ENCODE measurements around the gene MADCAM1.

Gene MADCAM1

GRCh38 chr19:541699-542098 lies 45.4 kb downstream of the MADCAM1 start:
- peaks cover 11% of the 10 kb centered on the region for H3K4me1 ChIP-seq (ENCODE audit: control insufficient read depth, insufficient read depth, low read length, poor library complexity, severe bottlenecking)
- no peaks in the 10 kb centered on the region for H3K9me3 ChIP-seq (ENCODE audit: control insufficient read depth, low read length)
- no peak overlapping the region for H3K4me3 ChIP-seq (ENCODE audit: insufficient read depth, low read depth, low read length, poor library complexity, severe bottlenecking)
- peaks cover 31% of the 10 kb centered on the region for H3K36me3 ChIP-seq (ENCODE audit: control insufficient read depth, insufficient read depth, low read length)
- H3K27ac ChIP-seq (ENCODE audit: insufficient read depth, low read length, poor library complexity, severe bottlenecking), result no peak overlapping the region
- no peak for DNase-seq
- no peaks in the 10 kb centered on the region for H3K27me3 ChIP-seq (replicated peaks; ENCODE audit: control insufficient read depth, insufficient read depth, low read length, poor library complexity, severe bottlenecking)

GRCh38 chr19:542173-542866 lies 46.0 kb downstream of the MADCAM1 start:
- H3K9me3 ChIP-seq (ENCODE audit: control insufficient read depth, low read length), result no peaks in the 10 kb centered on the region
- no peak for DNase-seq
- H3K27ac ChIP-seq (ENCODE audit: insufficient read depth, low read length, poor library complexity, severe bottlenecking), result no peak overlapping the region
- H3K36me3 ChIP-seq (ENCODE audit: control insufficient read depth, insufficient read depth, low read length), result peaks cover 29% of the 10 kb centered on the region
- H3K27me3 ChIP-seq (replicated peaks; ENCODE audit: control insufficient read depth, insufficient read depth, low read length, poor library complexity, severe bottlenecking), result no peaks in the 10 kb centered on the region
- H3K4me3 ChIP-seq (ENCODE audit: insufficient read depth, low read depth, low read length, poor library complexity, severe bottlenecking), result no peak overlapping the region
- peaks cover 11% of the 10 kb centered on the region for H3K4me1 ChIP-seq (ENCODE audit: control insufficient read depth, insufficient read depth, low read length, poor library complexity, severe bottlenecking)

GRCh38 chr19:543910-544608 lies 47.8 kb downstream of the MADCAM1 start, which contains the start of gene GZMM:
Gene GZMM, plus strand, starts transcription at chr19:544053. Its CDS starts 19 bp downstream, at chr19:544072.
- peak; percentile 56 to 71 (median 57) for DNase-seq
- H3K4me1 ChIP-seq (ENCODE audit: control insufficient read depth, insufficient read depth, low read length, poor library complexity, severe bottlenecking), result peaks cover 11% of the 10 kb centered on the region

GRCh38 chr19:547117-547516 lies 50.8 kb downstream of the MADCAM1 start:
- no peak overlapping the region for H3K27ac ChIP-seq (ENCODE audit: insufficient read depth, low read length, poor library complexity, severe bottlenecking)
- peaks cover 11% of the 10 kb centered on the region for H3K4me1 ChIP-seq (ENCODE audit: control insufficient read depth, insufficient read depth, low read length, poor library complexity, severe bottlenecking)
- no peaks in the 10 kb centered on the region for H3K27me3 ChIP-seq (replicated peaks; ENCODE audit: control insufficient read depth, insufficient read depth, low read length, poor library complexity, severe bottlenecking)
- H3K4me3 ChIP-seq (ENCODE audit: insufficient read depth, low read depth, low read length, poor library complexity, severe bottlenecking), result no peak overlapping the region
- no peaks in the 10 kb centered on the region for H3K9me3 ChIP-seq (ENCODE audit: control insufficient read depth, low read length)
- DNase-seq, result no peak
- peaks cover 5% of the 10 kb centered on the region for H3K36me3 ChIP-seq (ENCODE audit: control insufficient read depth, insufficient read depth, low read length)

More at GRCh38 chr19:543910-544608, 47.8 kb downstream of the MADCAM1 start, which contains the start of gene GZMM:
- peak within 1 kb of the TSS; percentile 68 for H3K27ac ChIP-seq (ENCODE audit: insufficient read depth, low read length, poor library complexity, severe bottlenecking)
- H3K9me3 ChIP-seq (ENCODE audit: control insufficient read depth, low read length), result no peaks in the 10 kb centered on the region
- H3K36me3 ChIP-seq (ENCODE audit: control insufficient read depth, insufficient read depth, low read length), result peaks cover 20% of the 10 kb centered on the region
- no peaks in the 10 kb centered on the region for H3K27me3 ChIP-seq (replicated peaks; ENCODE audit: control insufficient read depth, insufficient read depth, low read length, poor library complexity, severe bottlenecking)
- H3K4me3 ChIP-seq (ENCODE audit: insufficient read depth, low read depth, low read length, poor library complexity, severe bottlenecking), result peak within 1 kb of the TSS; percentile 52

- Histone ChIP-seq H3K4me3 (ENCODE audit: insufficient read depth, low read depth, low read length, poor library complexity, severe bottlenecking) (no peak overlapping the region), H3K36me3 (ENCODE audit: control insufficient read depth, insufficient read depth, low read length) (peaks cover 5% of the 10 kb centered on the region), H3K4me1 (ENCODE audit: control insufficient read depth, insufficient read depth, low read length, poor library complexity, severe bottlenecking) (peaks cover 11% of the 10 kb centered on the region), H3K27me3 (replicated peaks; ENCODE audit: control insufficient read depth, insufficient read depth, low read length, poor library complexity, severe bottlenecking) (no peaks in the 10 kb centered on the region), H3K27ac (ENCODE audit: insufficient read depth, low read length, poor library complexity, severe bottlenecking) (no peak overlapping the region), H3K9me3 (ENCODE audit: control insufficient read depth, low read length) (no peaks in the 10 kb centered on the region)
- no peak for DNase-seq
Observed at GRCh38 chr19:547836-548720, 51.8 kb downstream of the MADCAM1 start.

GRCh38 chr19:548886-549830 lies 52.9 kb downstream of the MADCAM1 start:
- Histone ChIP-seq H3K27ac (ENCODE audit: insufficient read depth, low read length, poor library complexity, severe bottlenecking) (no peak overlapping the region), H3K4me1 (ENCODE audit: control insufficient read depth, insufficient read depth, low read length, poor library complexity, severe bottlenecking) (peaks cover 3% of the 10 kb centered on the region), H3K4me3 (ENCODE audit: insufficient read depth, low read depth, low read length, poor library complexity, severe bottlenecking) (no peak overlapping the region), H3K27me3 (replicated peaks; ENCODE audit: control insufficient read depth, insufficient read depth, low read length, poor library complexity, severe bottlenecking) (no peaks in the 10 kb centered on the region), H3K9me3 (ENCODE audit: control insufficient read depth, low read length) (no peaks in the 10 kb centered on the region), H3K36me3 (ENCODE audit: control insufficient read depth, insufficient read depth, low read length) (peaks cover 5% of the 10 kb centered on the region)
- no peak for DNase-seq

GRCh38 chr19:554817-555216 lies 58.5 kb downstream of the MADCAM1 start:
- H3K9me3 ChIP-seq (ENCODE audit: control insufficient read depth, low read length), result no peaks in the 10 kb centered on the region
- no peak for DNase-seq
- H3K27ac ChIP-seq (ENCODE audit: insufficient read depth, low read length, poor library complexity, severe bottlenecking), result no peak overlapping the region

More at GRCh38 chr19:554817-555216, 58.5 kb downstream of the MADCAM1 start:
- Histone ChIP-seq H3K4me3 (ENCODE audit: insufficient read depth, low read depth, low read length, poor library complexity, severe bottlenecking) (no peak overlapping the region), H3K4me1 (ENCODE audit: control insufficient read depth, insufficient read depth, low read length, poor library complexity, severe bottlenecking) (no peaks in the 10 kb centered on the region), H3K36me3 (ENCODE audit: control insufficient read depth, insufficient read depth, low read length) (no peaks in the 10 kb centered on the region), H3K27me3 (replicated peaks; ENCODE audit: control insufficient read depth, insufficient read depth, low read length, poor library complexity, severe bottlenecking) (no peaks in the 10 kb centered on the region)
